Measurements from ENCODE around the gene CMSS1. TPM values are rescaled to one million over a fixed set of nuclear protein-coding genes. Genes with fewer than 3 reads are reported as not detected.
"Not testable (repeated sequence)": the region's sequence is repeated elsewhere in the genome, so short reads cannot be mapped to it uniquely, and the experiment has no call there.

Gene CMSS1
- total RNA-seq, 2 experiments from 2014 or later, result 42.1 to 42.6 TPM

- Mint-ChIP-seq H3K27ac (no peak overlapping the region), H3K27me3 (ENCODE audit: low read depth) (no peaks in the 10 kb centered on the region), H3K36me3 (ENCODE audit: low read depth) (peaks cover 34% of the 10 kb centered on the region), H3K4me3 (no peak overlapping the region), H3K9me3 (ENCODE audit: insufficient read depth) (peaks cover 4% of the 10 kb centered on the region), H3K4me1 (ENCODE audit: low read depth) (peaks cover 61% of the 10 kb centered on the region)
- DNase-seq, result no peak
- CTCF ChIA-PET, result interaction anchor here (0.8 to 4.4 kb wide), 21 partner anchors 8 to 258 kb away, joined by 3 to 84 read pairs (median 4); no protein-coding TSS in a partner anchor
- POLR2A ChIA-PET, result interaction anchor here (1.0 kb wide), 1 partner anchor 22 kb away, joined by 5 read pairs; no protein-coding TSS in a partner anchor
- ATAC-seq, result peak; percentile 12
Measured at GRCh38 chr3:100090669-100091005, 273.0 kb downstream of the CMSS1 start.

GRCh38 chr3:100093831-100094230, 276.2 kb downstream of the CMSS1 start:
- H3K27me3 Mint-ChIP-seq (ENCODE audit: low read depth), result no peaks in the 10 kb centered on the region
- H3K4me3 Mint-ChIP-seq, result no peak overlapping the region
- ATAC-seq, result no peak
- H3K4me1 Mint-ChIP-seq (ENCODE audit: low read depth), result peaks cover 61% of the 10 kb centered on the region
- POLR2A ChIA-PET, result no interaction called here
- CTCF ChIA-PET, result interaction anchor here (1.1 kb wide), 1 partner anchor 26 kb away, joined by 3 read pairs; no protein-coding TSS in a partner anchor
- H3K27ac Mint-ChIP-seq, result no peak overlapping the region
- DNase-seq, result no peak
- H3K9me3 Mint-ChIP-seq (ENCODE audit: insufficient read depth), result peaks cover 4% of the 10 kb centered on the region
- H3K36me3 Mint-ChIP-seq (ENCODE audit: low read depth), result peaks cover 29% of the 10 kb centered on the region

GRCh38 chr3:100096286-100096685, 278.6 kb downstream of the CMSS1 start:
- H3K4me3 Mint-ChIP-seq, result not testable (repeated sequence)

GRCh38 chr3:100096866-100097265, 279.2 kb downstream of the CMSS1 start:
- peaks cover 41% of the 10 kb centered on the region for H3K4me1 Mint-ChIP-seq (ENCODE audit: low read depth)
- H3K36me3 Mint-ChIP-seq (ENCODE audit: low read depth), result peaks cover 21% of the 10 kb centered on the region
- ChIA-PET POLR2A (no interaction called here), CTCF (no interaction called here)
- DNase-seq (peak; percentile 63), ATAC-seq (peak; percentile 86)
- H3K27ac Mint-ChIP-seq, result peak overlapping the region; percentile 64
- no peaks in the 10 kb centered on the region for H3K27me3 Mint-ChIP-seq (ENCODE audit: low read depth)
- H3K4me3 Mint-ChIP-seq, result no peak overlapping the region
- peaks cover 4% of the 10 kb centered on the region for H3K9me3 Mint-ChIP-seq (ENCODE audit: insufficient read depth)

More at GRCh38 chr3:100096286-100096685, 278.6 kb downstream of the CMSS1 start:
- H3K9me3 Mint-ChIP-seq (ENCODE audit: insufficient read depth); H3K27me3 Mint-ChIP-seq (ENCODE audit: low read depth); ATAC-seq; CTCF ChIA-PET; H3K27ac Mint-ChIP-seq; DNase-seq: not testable (repeated sequence)
- peaks cover 41% of the 10 kb centered on the region for H3K4me1 Mint-ChIP-seq (ENCODE audit: low read depth)
- peaks cover 20% of the 10 kb centered on the region for H3K36me3 Mint-ChIP-seq (ENCODE audit: low read depth)
- POLR2A ChIA-PET, result interaction anchor here (0.7 kb wide), 1 partner anchor 11 kb away, joined by 3 read pairs; no protein-coding TSS in a partner anchor

- H3K4me3 Mint-ChIP-seq, result no peak overlapping the region
- no peak for DNase-seq
- no peaks in the 10 kb centered on the region for H3K27me3 Mint-ChIP-seq (ENCODE audit: low read depth)
- H3K36me3 Mint-ChIP-seq (ENCODE audit: low read depth), result peaks cover 30% of the 10 kb centered on the region
- H3K9me3 Mint-ChIP-seq (ENCODE audit: insufficient read depth), result peaks cover 4% of the 10 kb centered on the region
- H3K27ac Mint-ChIP-seq, result no peak overlapping the region
- POLR2A ChIA-PET, result no interaction called here
- ATAC-seq, result no peak
- peaks cover 44% of the 10 kb centered on the region for H3K4me1 Mint-ChIP-seq (ENCODE audit: low read depth)
- CTCF ChIA-PET, result interaction anchor here (0.7 to 2.0 kb wide), 6 partner anchors 8 to 267 kb away, joined by 3 to 8 read pairs (median 4); no protein-coding TSS in a partner anchor
Measured at GRCh38 chr3:100097919-100098783, 280.5 kb downstream of the CMSS1 start.

GRCh38 chr3:100098784-100099070, 281.1 kb downstream of the CMSS1 start:
- ChIA-PET CTCF (interaction anchor here (0.7 to 2.0 kb wide), 5 partner anchors 8 to 267 kb away, joined by 3 to 8 read pairs (median 5); no protein-coding TSS in a partner anchor), POLR2A (interaction anchor here (0.8 kb wide), 1 partner anchor 162 kb away, joined by 5 read pairs; the partner anchor contains the start of gene TBC1D23)
- peaks cover 32% of the 10 kb centered on the region for H3K36me3 Mint-ChIP-seq (ENCODE audit: low read depth)
- no peaks in the 10 kb centered on the region for H3K27me3 Mint-ChIP-seq (ENCODE audit: low read depth)
- no peak for ATAC-seq
- H3K9me3 Mint-ChIP-seq (ENCODE audit: insufficient read depth), result peaks cover 4% of the 10 kb centered on the region
- no peak for DNase-seq
- no peak overlapping the region for H3K4me3 Mint-ChIP-seq
- H3K27ac Mint-ChIP-seq, result no peak overlapping the region
- peaks cover 46% of the 10 kb centered on the region for H3K4me1 Mint-ChIP-seq (ENCODE audit: low read depth)

- CTCF ChIA-PET, result interaction anchor here (1.9 kb wide), 1 partner anchor 9 kb away, joined by 8 read pairs; no protein-coding TSS in a partner anchor
Measured at GRCh38 chr3:100099621-100100020, 282.0 kb downstream of the CMSS1 start.

GRCh38 chr3:100100425-100100824, 282.8 kb downstream of the CMSS1 start:
- DNase-seq, result no peak
- Mint-ChIP-seq H3K4me1 (ENCODE audit: low read depth) (peaks cover 54% of the 10 kb centered on the region), H3K27me3 (ENCODE audit: low read depth) (no peaks in the 10 kb centered on the region), H3K9me3 (ENCODE audit: insufficient read depth) (peaks cover 3% of the 10 kb centered on the region), H3K36me3 (ENCODE audit: low read depth) (peaks cover 43% of the 10 kb centered on the region), H3K27ac (no peak overlapping the region), H3K4me3 (no peak overlapping the region)
- POLR2A ChIA-PET, result interaction anchor here (0.6 kb wide), 1 partner anchor 239 kb away, joined by 3 read pairs; no protein-coding TSS in a partner anchor
- no peak for ATAC-seq
- CTCF ChIA-PET, result interaction anchor here (0.8 to 1.5 kb wide), 2 partner anchors 10 to 15 kb away, joined by 3 to 7 read pairs; no protein-coding TSS in a partner anchor

More at GRCh38 chr3:100099621-100100020, 282.0 kb downstream of the CMSS1 start:
- Mint-ChIP-seq H3K9me3 (ENCODE audit: insufficient read depth) (peaks cover under 1% of the 10 kb centered on the region), H3K27me3 (ENCODE audit: low read depth) (no peaks in the 10 kb centered on the region), H3K4me3 (no peak overlapping the region), H3K4me1 (ENCODE audit: low read depth) (peaks cover 50% of the 10 kb centered on the region), H3K27ac (no peak overlapping the region), H3K36me3 (ENCODE audit: low read depth) (peaks cover 37% of the 10 kb centered on the region)
- POLR2A ChIA-PET, result interaction anchor here (0.8 kb wide), 1 partner anchor 161 kb away, joined by 5 read pairs; the partner anchor contains the start of gene TBC1D23
- ATAC-seq (no peak), DNase-seq (no peak)

- DNase-seq (no peak), ATAC-seq (no peak)
- H3K9me3 Mint-ChIP-seq (ENCODE audit: insufficient read depth), result peaks cover 3% of the 10 kb centered on the region
- ChIA-PET CTCF (interaction anchor here (1.8 to 4.0 kb wide), 4 partner anchors 10 to 152 kb away, joined by 5 to 16 read pairs (median 13); no protein-coding TSS in a partner anchor), POLR2A (no interaction called here)
- no peaks in the 10 kb centered on the region for H3K27me3 Mint-ChIP-seq (ENCODE audit: low read depth)
- peaks cover 50% of the 10 kb centered on the region for H3K36me3 Mint-ChIP-seq (ENCODE audit: low read depth)
- H3K4me3 Mint-ChIP-seq, result no peak overlapping the region
- H3K4me1 Mint-ChIP-seq (ENCODE audit: low read depth), result peaks cover 54% of the 10 kb centered on the region
- H3K27ac Mint-ChIP-seq, result peak overlapping the region; percentile 31
Measured at GRCh38 chr3:100102757-100103156, 285.1 kb downstream of the CMSS1 start.

GRCh38 chr3:100103558-100104441, 286.1 kb downstream of the CMSS1 start:
- ChIA-PET POLR2A (no interaction called here), CTCF (interaction anchor here (0.9 to 4.0 kb wide), 11 partner anchors 9 to 272 kb away, joined by 3 to 16 read pairs (median 6); partner anchors contain the start of gene TBC1D23)
- peaks cover 57% of the 10 kb centered on the region for H3K36me3 Mint-ChIP-seq (ENCODE audit: low read depth)
- no peak for DNase-seq
- no peak for ATAC-seq
- peaks cover 3% of the 10 kb centered on the region for H3K9me3 Mint-ChIP-seq (ENCODE audit: insufficient read depth)
- H3K4me1 Mint-ChIP-seq (ENCODE audit: low read depth), result peaks cover 59% of the 10 kb centered on the region
- no peak overlapping the region for H3K4me3 Mint-ChIP-seq
- no peaks in the 10 kb centered on the region for H3K27me3 Mint-ChIP-seq (ENCODE audit: low read depth)
- peak overlapping the region; percentile 31 for H3K27ac Mint-ChIP-seq

- ATAC-seq (no peak), DNase-seq (no peak)
- Mint-ChIP-seq H3K27ac (peak overlapping the region; percentile 18), H3K36me3 (ENCODE audit: low read depth) (peaks cover 62% of the 10 kb centered on the region), H3K4me3 (no peak overlapping the region), H3K27me3 (ENCODE audit: low read depth) (no peaks in the 10 kb centered on the region), H3K9me3 (ENCODE audit: insufficient read depth) (peaks cover 3% of the 10 kb centered on the region), H3K4me1 (ENCODE audit: low read depth) (peaks cover 65% of the 10 kb centered on the region)
- ChIA-PET POLR2A (no interaction called here), CTCF (interaction anchor here (0.9 to 4.0 kb wide), 12 partner anchors 8 to 273 kb away, joined by 3 to 16 read pairs (median 5); partner anchors contain the start of gene TBC1D23)
Measured at GRCh38 chr3:100104442-100104798, 286.8 kb downstream of the CMSS1 start.
